ENCODE results near the gene UBXN4.

DNA sequence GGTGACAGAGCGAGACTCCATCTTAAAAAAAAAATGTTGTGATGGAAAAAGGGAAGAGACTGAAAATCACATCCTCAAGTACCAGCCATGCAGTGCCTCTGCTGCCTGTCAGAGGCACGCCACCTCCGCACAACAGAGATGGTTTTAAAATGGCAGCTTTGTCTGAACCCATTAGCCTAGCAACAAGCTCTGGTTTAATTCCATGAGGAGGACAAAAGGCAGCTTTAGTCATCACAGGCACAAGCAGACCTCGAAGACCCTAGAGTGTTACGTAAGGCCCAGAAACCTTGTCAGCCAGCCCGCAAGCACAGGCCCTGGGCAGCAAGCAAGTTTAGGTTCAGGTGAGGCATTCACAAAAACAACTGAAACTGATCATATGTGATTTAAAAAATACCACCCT lies 84.9 kb downstream of the UBXN4 start:
- TF ChIP-seq, protein P1, sequence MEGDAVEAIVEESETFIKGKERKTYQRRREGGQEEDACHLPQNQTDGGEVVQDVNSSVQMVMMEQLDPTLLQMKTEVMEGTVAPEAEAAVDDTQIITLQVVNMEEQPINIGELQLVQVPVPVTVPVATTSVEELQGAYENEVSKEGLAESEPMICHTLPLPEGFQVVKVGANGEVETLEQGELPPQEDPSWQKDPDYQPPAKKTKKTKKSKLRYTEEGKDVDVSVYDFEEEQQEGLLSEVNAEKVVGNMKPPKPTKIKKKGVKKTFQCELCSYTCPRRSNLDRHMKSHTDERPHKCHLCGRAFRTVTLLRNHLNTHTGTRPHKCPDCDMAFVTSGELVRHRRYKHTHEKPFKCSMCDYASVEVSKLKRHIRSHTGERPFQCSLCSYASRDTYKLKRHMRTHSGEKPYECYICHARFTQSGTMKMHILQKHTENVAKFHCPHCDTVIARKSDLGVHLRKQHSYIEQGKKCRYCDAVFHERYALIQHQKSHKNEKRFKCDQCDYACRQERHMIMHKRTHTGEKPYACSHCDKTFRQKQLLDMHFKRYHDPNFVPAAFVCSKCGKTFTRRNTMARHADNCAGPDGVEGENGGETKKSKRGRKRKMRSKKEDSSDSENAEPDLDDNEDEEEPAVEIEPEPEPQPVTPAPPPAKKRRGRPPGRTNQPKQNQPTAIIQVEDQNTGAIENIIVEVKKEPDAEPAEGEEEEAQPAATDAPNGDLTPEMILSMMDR (conservative IDR thresholded peaks at IDR 0.05 in 1 of 2, IDR thresholded peaks at IDR 0.05 in 1 of 2; ENCODE audit: extremely low read depth in 1 of 2, insufficient read depth in 1 of 2, low read depth in 1 of 2, low read length in 2 of 2), result no peak
- TF ChIP-seq EZH2 (IDR thresholded peaks at IDR 0.05; ENCODE audit: borderline replicate concordance, low read length), result no peak
